B cell (primary cell): Measurements from ENCODE around the gene NUP93. TPM values are rescaled to one million over a fixed set of nuclear protein-coding genes. Genes with fewer than 3 reads are reported as not detected.

ENCODE experiments used
- ATAC-seq: fragments of 200-7000 bp; cut with Tn5 transposase; one replicate; pipeline ENCODE4 v1.10.0; 2021; ENCODE audit warnings: low read depth, mild to moderate bottlenecking, moderate number of reproducible peaks, moderate library complexity
- CTCF ChIA-PET: fragments of 350-600 bp; sonication (Branson Sonifier 250); formaldehyde crosslinking; loops from one replicate; lab custom pipeline; 2021; ENCODE audit warnings: antibody characterized with exemption, inconsistent platforms; lab: Charles Lee
- POLR2A ChIA-PET: fragments of 350-600 bp; sonication (Branson Sonifier 250); formaldehyde crosslinking; loops from one replicate; lab custom pipeline; 2021; ENCODE audit warnings: antibody characterized with exemption; lab: Charles Lee
- DNase-seq: peaks from one replicate; pipeline ENCODE4 v3.0.0; 2013
- H2AFZ ChIP-seq: 2 replicates; pipeline ENCODE4 v1.6.1; 2012; ENCODE audit warnings: mild to moderate bottlenecking, low read depth, low read length; ENCODE audit not compliant: insufficient read depth, poor library complexity, severe bottlenecking
- H3K27ac ChIP-seq, 2 donors: 1 replicate in 1 of 2; 2 replicates in 1 of 2; pipeline ENCODE4 v1.5.1; 2012 to 2013; ENCODE audit warnings: low read length in 2 of 2, mild to moderate bottlenecking in 2 of 2, moderate library complexity in 1 of 2
- H3K27me3 ChIP-seq, 4 experiments: fragments of 200-600 bp in 1 of 4; sonication (generic) in 1 of 4; replicated peaks in 1 of 4; 1 replicate in 2 of 4; 2 replicates in 2 of 4; pipeline versions ENCODE4 v1.6.1 to v1.7.0; 2013 to 2016; ENCODE audit warnings: low read length in 3 of 4, mild to moderate bottlenecking in 2 of 4, mixed read lengths in 1 of 4, moderate library complexity in 1 of 4; ENCODE audit not compliant: insufficient read depth in 4 of 4, control insufficient read depth in 3 of 4; ENCODE audit errors: control extremely low read depth in 1 of 4
- H3K36me3 ChIP-seq, 2 experiments: replicated peaks in 1 of 2; 1 replicate in 1 of 2; 2 replicates in 1 of 2; pipeline versions ENCODE4 v1.6.1 to v1.7.1; 2013; ENCODE audit warnings: low read length in 1 of 2; ENCODE audit not compliant: insufficient read depth in 2 of 2, control insufficient read depth in 1 of 2; ENCODE audit errors: control extremely low read depth in 1 of 2, extremely low read depth in 1 of 2
- H3K4me1 ChIP-seq, 2 donors: fragments of 200-600 bp in 1 of 2; sonication (generic) in 1 of 2; 1 replicate in 1 of 2; 2 replicates in 1 of 2; pipeline versions ENCODE4 v1.5.1 to v1.6.1; 2013 to 2017; ENCODE audit warnings: low read length in 2 of 2; ENCODE audit not compliant: control insufficient read depth in 2 of 2, insufficient read depth in 2 of 2
- H3K4me2 ChIP-seq: replicated peaks from 2 replicates; pipeline ENCODE3; 2012; ENCODE audit warnings: mild to moderate bottlenecking, low read depth, low read length; ENCODE audit not compliant: poor library complexity, severe bottlenecking
- H3K4me3 ChIP-seq, 5 experiments: fragments of 200-600 bp in 1 of 5; sonication (generic) in 1 of 5; 1 replicate in 3 of 5; 2 replicates in 2 of 5; pipeline versions ENCODE4 v1.5.1 to v1.7.0; 2011 to 2016; ENCODE audit warnings: low read length in 4 of 5, mild to moderate bottlenecking in 4 of 5, low read depth in 2 of 5, control low read depth in 1 of 5, moderate library complexity in 1 of 5; ENCODE audit not compliant: insufficient read depth in 1 of 5; ENCODE audit errors: control extremely low read depth in 1 of 5, extremely low read depth in 1 of 5
- H3K79me2 ChIP-seq: fragments of 200-600 bp; sonication (generic); one replicate; pipeline ENCODE4 v1.6.0; 2016; ENCODE audit warnings: low read length; ENCODE audit not compliant: control insufficient read depth, insufficient read depth
- H3K9ac ChIP-seq: fragments of 200-600 bp; sonication (generic); 2 replicates; pipeline ENCODE4 v1.6.1; 2017; ENCODE audit warnings: mild to moderate bottlenecking, low read length, moderate library complexity
- H3K9me3 ChIP-seq, 3 donors: one replicate each; pipeline versions ENCODE4 v1.6.1 to v1.7.1; 2013; ENCODE audit warnings: low read length in 2 of 3; ENCODE audit not compliant: control insufficient read depth in 2 of 3, insufficient read depth in 1 of 3; ENCODE audit errors: control extremely low read depth in 1 of 3
- H4K20me1 ChIP-seq: 2 replicates; pipeline ENCODE4 v1.6.0; 2012; ENCODE audit warnings: mild to moderate bottlenecking, low read length; ENCODE audit not compliant: insufficient read depth, control insufficient read depth, poor library complexity, severe bottlenecking
- H3K27ac Mint-ChIP-seq: one replicate; pipeline ENCODE4 v1.8.0; 2021; ENCODE audit warnings: mixed read lengths
- H3K27me3 Mint-ChIP-seq: one replicate; pipeline ENCODE4 v1.8.0; 2021; ENCODE audit warnings: mixed read lengths
- H3K4me1 Mint-ChIP-seq: one replicate; pipeline ENCODE4 v1.8.0; 2021; ENCODE audit warnings: mixed read lengths
- H3K4me3 Mint-ChIP-seq: one replicate; pipeline ENCODE4 v1.8.0; 2021; ENCODE audit warnings: mixed read lengths
- H3K9me3 Mint-ChIP-seq: one replicate; pipeline ENCODE4 v1.8.0; 2022; ENCODE audit warnings: mixed read lengths; ENCODE audit not compliant: insufficient read depth
- EZH2 ChIP-seq: IDR thresholded peaks from 2 replicates; pipeline ENCODE4 v1.6.1; 2012; ENCODE audit warnings: borderline replicate concordance, low read depth, mild to moderate bottlenecking, moderate library complexity, low read length; ENCODE audit not compliant: insufficient read depth, poor library complexity, severe bottlenecking
- WGBS: methylation state at CpG from one replicate; pipeline ENCODE4 v1.1.5; 2013; ENCODE audit warnings: missing lambda C conversion rate; ENCODE audit not compliant: insufficient coverage; 5-methylcytosine and 5-hydroxymethylcytosine counted together
- intact Hi-C: fragments of 100-400 bp; cut with micrococcal nuclease; formaldehyde crosslinking; loops from one replicate; pipeline ENCODE4 v1.10.0; 2022
- polyA plus RNA-seq: library from polyadenylated mRNA; depleted of rRNA; stranded (reverse); fragments of >200 nt; gene quantifications from 2 replicates; pipeline ENCODE4 v1.2.3, GENCODE V29; 2012
- total RNA-seq, 2 donors: library from RNA; stranded (reverse); fragments of 120-200 nt in 1 of 2; gene quantifications; 1 replicate in 1 of 2; 2 replicates in 1 of 2; pipeline versions ENCODE4 v1.2.3 to v1.2.4, GENCODE V29; 2013 to 2022
- TF ChIP-seq, protein P1 (sequence below): fragments of 200-600 bp; IDR thresholded peaks from one replicate; pipeline ENCODE4 v1.8.0; 2022; ENCODE audit warnings: antibody characterized with exemption, mild to moderate bottlenecking

NUP93 gene
- total and polyA plus RNA-seq, 2 donors (not counting 1 experiment from before 2014, with no cell fraction given): 23.6 to 64.6 TPM

DNA sequence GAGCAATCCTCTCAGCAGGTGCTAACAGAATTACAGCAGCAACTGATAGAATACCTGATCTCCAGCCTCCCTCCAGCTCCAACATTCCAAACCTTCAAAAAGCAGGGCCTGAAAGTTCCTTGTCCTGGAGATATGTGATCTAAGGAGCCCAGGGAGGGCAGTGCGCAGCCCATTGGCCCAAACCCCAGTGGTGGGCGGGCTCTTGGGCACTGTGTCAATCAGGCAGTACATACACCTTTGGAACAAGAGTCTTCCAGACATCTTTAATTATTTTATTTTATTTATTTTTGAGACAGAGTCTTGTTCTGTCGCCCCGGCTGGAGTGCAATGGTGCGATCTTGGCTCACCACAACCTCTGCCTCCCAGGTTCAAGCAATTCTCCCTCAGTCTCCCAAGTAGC lies 159.3 kb downstream of the NUP93 start:
- Histone ChIP-seq H3K36me3 (no peaks in the 10 kb centered on the region), H3K27ac (peak overlapping the region in 1 of 2 donors; percentile 39), H2AFZ (no peak overlapping the region), H3K27me3 (no peaks in the 10 kb centered on the region), H3K4me2 (peak overlapping the region; percentile 53), H4K20me1 (no peaks in the 10 kb centered on the region), H3K79me2 (no peaks in the 10 kb centered on the region), H3K4me1 (peaks cover 6 to 18% of the 10 kb centered on the region in 2 donors), H3K9me3 (no peaks in the 10 kb centered on the region), H3K9ac (no peak overlapping the region), H3K4me3 (no peak overlapping the region)
- no peak for TF ChIP-seq EZH2
- TF ChIP-seq, protein P1, sequence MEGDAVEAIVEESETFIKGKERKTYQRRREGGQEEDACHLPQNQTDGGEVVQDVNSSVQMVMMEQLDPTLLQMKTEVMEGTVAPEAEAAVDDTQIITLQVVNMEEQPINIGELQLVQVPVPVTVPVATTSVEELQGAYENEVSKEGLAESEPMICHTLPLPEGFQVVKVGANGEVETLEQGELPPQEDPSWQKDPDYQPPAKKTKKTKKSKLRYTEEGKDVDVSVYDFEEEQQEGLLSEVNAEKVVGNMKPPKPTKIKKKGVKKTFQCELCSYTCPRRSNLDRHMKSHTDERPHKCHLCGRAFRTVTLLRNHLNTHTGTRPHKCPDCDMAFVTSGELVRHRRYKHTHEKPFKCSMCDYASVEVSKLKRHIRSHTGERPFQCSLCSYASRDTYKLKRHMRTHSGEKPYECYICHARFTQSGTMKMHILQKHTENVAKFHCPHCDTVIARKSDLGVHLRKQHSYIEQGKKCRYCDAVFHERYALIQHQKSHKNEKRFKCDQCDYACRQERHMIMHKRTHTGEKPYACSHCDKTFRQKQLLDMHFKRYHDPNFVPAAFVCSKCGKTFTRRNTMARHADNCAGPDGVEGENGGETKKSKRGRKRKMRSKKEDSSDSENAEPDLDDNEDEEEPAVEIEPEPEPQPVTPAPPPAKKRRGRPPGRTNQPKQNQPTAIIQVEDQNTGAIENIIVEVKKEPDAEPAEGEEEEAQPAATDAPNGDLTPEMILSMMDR: no peak
- DNase-seq (no peak), ATAC-seq (peak; percentile 32)
- Mint-ChIP-seq H3K27me3 (no peaks in the 10 kb centered on the region), H3K4me1 (peaks cover 18% of the 10 kb centered on the region), H3K9me3 (no peaks in the 10 kb centered on the region), H3K27ac (peak overlapping the region; percentile 79), H3K4me3 (peak overlapping the region; percentile 53)
- no CpG with 5 or more reads among the region's 5 CpGs for WGBS
- ChIA-PET CTCF (interaction anchor here (0.8 to 2.5 kb wide), 10 partner anchors 12 to 157 kb away, joined by 3 to 23 read pairs (median 5); no protein-coding TSS in a partner anchor), POLR2A (interaction anchor here (0.5 to 2.1 kb wide), 8 partner anchors 22 to 65 kb away, joined by 3 to 13 read pairs (median 4); no protein-coding TSS in a partner anchor)
- intact Hi-C loops: loop anchor here (1.0 kb wide), 1 partner anchor 28 kb away; no protein-coding TSS in a partner anchor

DNA sequence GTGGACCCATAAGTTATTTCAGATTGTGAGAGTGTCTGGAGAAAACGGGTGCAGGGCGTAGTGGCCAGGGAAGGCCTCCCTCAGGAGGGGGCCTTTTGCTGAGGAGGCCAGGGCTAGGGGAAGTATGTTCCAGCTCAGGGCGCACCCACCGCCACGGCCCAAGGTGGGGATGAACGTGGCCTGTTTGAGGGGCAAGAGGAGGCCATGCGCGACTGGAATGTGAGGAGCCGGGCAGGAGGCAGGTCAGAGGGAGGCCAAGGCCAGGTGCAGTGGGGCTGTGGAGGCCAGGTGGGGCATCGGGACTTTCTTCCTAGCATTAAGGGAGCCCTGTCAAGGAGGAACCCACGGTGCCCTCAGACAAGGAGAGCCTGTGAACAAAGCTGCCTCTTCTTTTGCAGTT lies 161.8 kb downstream of the NUP93 start:
- no peaks in the 10 kb centered on the region for H3K27me3 Mint-ChIP-seq
- DNase-seq: no peak
- ATAC-seq: no peak
- Histone ChIP-seq H2AFZ (no peak overlapping the region), H3K27ac (no peak overlapping the region), H3K27me3 (no peaks in the 10 kb centered on the region), H3K9ac (no peak overlapping the region), H4K20me1 (no peaks in the 10 kb centered on the region), H3K4me1 (peaks cover 6 to 18% of the 10 kb centered on the region in 2 donors), H3K9me3 (no peaks in the 10 kb centered on the region), H3K4me2 (no peak overlapping the region), H3K36me3 (no peaks in the 10 kb centered on the region), H3K4me3 (no peak overlapping the region), H3K79me2 (no peaks in the 10 kb centered on the region)
- no peak overlapping the region for H3K27ac Mint-ChIP-seq
- POLR2A ChIA-PET: interaction anchor here (1.8 kb wide), 1 partner anchor 19 kb away, joined by 6 read pairs; no protein-coding TSS in a partner anchor
- 92% methylated on average over 11 of the region's 11 CpGs for WGBS
- TF ChIP-seq EZH2: no peak
- TF ChIP-seq, protein P1: no peak
- intact Hi-C loops: no loop called here
- no peaks in the 10 kb centered on the region for H3K9me3 Mint-ChIP-seq
- CTCF ChIA-PET: interaction anchor here (0.9 kb wide), 1 partner anchor 50 kb away, joined by 3 read pairs; no protein-coding TSS in a partner anchor
- no peak overlapping the region for H3K4me3 Mint-ChIP-seq
- H3K4me1 Mint-ChIP-seq: peaks cover 18% of the 10 kb centered on the region
